Inflammatory macrophage treated with lipopolysaccharide for 1 hour (primary cell): Measurements from ENCODE around the gene DUSP10.

Experiments used
- DNase-seq, 2 donors: peaks; one replicate each; pipeline ENCODE4 v3.0.0-alpha.2; 2020 to 2022

The DUSP10 gene

DNA sequence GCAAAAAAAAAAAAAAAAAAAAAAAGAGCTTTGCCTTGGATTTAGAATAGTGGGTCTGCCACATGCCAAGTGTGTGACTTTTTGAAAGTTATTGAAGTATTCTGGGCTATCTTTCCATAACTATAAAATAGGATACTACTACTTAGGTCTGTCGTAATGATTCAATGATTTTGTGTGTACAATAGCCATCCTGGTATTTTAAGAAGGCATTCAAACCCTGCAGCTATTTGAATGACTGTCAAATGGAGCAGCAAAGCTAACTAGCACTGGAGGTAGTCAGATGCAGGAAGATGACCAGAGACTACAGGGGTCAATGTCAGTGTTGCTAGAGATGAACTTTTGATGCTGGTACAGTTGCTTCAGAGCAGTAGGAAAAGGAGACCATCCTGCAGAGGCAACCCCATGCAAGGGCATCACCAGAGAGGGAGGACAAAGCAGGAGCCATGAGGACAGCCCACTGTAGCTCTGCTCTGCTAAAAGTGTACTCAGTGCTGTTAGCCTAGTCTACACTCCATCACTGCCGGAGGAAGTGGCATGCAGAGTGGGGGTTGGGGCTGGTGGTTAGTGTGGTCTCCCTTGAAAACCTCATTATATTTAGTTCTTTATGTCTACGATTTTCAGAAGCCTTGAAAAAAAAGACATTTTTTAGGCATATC is 29.0 kb downstream of the DUSP10 start:
- no peak for DNase-seq

GRCh38 chr1:221712198-221712684 is 29.6 kb downstream of the DUSP10 start:
- DNase-seq = peak; percentile 70 to 90

- no peak for DNase-seq
Observed at GRCh38 chr1:221711656-221712055, 30.2 kb downstream of the DUSP10 start.

DNA sequence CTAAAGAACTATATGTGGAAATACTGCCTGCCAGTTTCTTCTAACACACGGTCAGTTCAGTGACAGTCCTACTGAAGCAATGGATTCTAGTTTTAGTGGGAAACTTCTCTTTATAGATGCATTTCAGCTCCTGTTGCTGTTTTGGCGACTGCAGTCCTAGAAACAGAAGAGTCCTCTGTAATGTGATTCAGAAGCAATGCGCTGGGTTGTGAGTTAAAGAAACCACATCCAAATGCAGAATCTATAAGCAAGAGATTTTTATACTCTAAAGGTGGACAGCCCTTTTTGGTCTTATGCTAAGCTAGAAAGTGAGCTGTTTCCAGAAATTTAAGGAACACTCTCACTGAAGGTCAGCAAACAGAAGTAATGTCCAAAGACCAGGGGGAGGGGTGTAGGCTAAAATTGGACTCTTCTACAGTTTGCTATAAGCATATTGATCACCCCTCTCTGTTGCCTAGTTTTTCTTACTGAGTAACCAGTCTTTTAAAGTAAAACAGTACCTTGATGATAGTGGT is 30.8 kb downstream of the DUSP10 start:
- no peak for DNase-seq

DNA sequence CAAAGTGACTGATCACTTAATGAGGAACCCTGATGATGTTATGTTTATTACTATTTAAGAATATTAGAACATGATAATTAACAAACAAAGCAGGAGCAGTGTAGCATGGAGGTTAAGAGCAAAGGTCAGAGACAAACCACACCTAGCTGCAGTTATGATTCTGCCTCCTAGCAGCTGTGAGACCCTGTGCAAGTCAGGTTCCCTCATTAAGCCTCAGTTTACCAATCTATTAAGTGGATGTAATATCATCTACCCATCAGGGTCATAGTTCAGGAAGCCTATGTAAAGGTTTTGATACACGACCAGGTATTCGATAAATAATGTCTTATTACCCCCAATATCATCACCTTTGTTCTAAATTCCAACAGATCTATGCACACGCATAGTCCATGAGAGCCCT is 32.0 kb downstream of the DUSP10 start:
- no peak for DNase-seq

- DNase-seq = peak; percentile 46 to 83
Observed at GRCh38 chr1:221708987-221709386, 32.9 kb downstream of the DUSP10 start.

- DNase-seq = peak; percentile 89 to 98
Observed at GRCh38 chr1:221708076-221708571, 33.8 kb downstream of the DUSP10 start.

DNA sequence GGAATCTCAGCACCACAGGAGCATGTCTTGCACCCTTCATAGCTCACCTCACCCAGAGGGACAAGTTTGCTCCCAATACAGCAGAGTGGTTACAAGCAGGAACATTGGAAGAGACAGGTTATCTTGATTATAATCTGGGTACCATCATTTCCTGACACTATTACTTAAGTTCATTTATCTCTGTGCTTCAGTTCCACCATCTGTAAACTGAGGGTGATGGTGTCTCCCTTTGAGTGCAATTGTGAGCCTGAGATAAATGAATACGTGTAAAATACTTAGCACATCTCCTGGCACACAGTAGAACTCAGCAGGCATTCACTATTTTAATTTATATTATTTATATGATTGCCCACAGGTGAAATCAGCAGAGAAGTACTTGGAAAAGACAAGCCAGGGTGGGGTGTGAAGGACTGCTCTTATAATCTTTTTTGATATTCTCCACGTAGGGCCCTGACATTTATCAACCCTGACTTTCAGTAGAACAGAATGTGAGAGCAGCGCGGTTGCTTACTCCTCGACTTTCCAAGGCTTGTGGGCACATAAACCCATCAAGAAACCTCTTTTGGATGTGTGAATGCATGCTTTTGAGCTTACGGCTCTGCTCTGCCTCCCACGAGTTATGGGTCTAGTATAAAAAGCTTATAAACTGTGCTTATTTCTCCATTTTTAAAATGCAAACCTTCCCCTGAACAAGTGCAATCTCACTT is 34.9 kb downstream of the DUSP10 start:
- no peak for DNase-seq

DNA sequence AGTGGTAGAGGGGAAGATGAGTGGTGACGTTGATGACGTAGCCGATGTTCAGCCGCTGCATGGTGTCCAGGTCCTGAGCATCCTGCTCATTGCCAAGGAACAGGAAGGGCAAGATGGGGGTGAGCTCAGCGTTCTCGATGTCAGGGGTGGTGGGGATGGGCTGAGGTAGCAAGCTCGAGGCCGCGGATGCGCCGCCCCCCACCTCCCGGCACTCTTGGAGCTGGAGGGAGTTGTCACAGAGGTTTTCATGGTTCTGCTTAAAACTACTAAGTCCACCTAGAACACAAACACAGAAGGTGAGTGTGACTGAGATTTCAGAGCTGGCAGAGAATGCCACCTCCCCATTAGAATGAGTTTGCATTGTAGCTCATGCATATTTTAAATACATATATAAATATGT is 35.7 kb downstream of the DUSP10 start:
- no peak for DNase-seq

GRCh38 chr1:221704306-221704705 is 37.6 kb downstream of the DUSP10 start:
- DNase-seq = peak; percentile 65 to 91

DNA sequence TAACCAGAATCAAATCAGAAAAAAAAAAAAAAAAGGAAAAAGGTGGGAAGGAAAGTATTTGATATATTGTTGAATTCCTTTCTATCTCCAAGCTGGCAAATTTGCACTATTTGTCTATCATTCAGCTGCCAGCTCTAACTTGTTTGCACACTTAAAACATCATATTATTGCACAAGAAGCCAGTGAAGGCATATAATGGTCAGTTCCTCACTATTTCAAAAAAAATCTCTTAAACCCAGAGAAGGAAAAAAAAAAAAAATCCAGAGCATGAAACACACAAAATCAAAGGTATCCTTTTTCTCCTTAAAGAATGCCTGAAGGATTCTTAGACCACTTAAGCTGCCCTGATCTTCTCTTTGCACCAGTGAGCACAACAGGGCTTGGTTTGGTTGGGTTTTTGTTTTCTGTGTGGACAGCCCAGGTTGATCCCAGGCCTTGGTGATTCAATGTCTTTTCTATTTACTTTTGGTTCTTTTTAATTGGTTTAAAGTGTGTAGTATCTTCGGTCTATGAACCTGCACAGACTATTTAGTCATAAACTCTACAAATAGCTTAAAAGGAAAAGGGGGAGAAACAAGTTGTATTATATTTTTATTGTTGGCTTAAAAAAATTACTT is 40.2 kb downstream of the DUSP10 start:
- no peak for DNase-seq

GRCh38 chr1:221700948-221701347 is 40.9 kb downstream of the DUSP10 start:
- no peak for DNase-seq

DNA sequence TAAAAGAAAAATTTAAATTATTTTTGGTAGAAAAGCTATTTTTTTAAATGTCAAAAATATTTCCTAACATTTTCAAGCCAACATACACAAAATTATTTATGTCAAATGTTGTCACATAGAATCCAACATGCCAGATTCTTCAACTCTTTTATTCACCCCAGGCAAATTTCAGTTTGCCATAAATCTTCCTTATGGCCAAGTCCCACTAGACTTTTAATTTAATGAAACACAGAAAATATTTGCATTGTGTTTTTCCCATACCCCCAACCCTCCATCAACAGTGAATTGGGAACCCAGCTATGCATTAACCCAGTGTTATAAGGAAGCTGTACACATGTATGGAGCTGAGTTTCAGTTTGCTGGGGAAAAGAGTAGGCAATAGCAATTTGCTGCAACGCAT is 41.4 kb downstream of the DUSP10 start:
- no peak for DNase-seq

GRCh38 chr1:221699978-221700519 is 41.8 kb downstream of the DUSP10 start:
- DNase-seq = no peak

- no peak for DNase-seq
Observed at GRCh38 chr1:221699577-221699976, 42.3 kb downstream of the DUSP10 start.

GRCh38 chr1:221698579-221699349 is 43.1 kb downstream of the DUSP10 start:
- peak; percentile 82 to 90 for DNase-seq

DNA sequence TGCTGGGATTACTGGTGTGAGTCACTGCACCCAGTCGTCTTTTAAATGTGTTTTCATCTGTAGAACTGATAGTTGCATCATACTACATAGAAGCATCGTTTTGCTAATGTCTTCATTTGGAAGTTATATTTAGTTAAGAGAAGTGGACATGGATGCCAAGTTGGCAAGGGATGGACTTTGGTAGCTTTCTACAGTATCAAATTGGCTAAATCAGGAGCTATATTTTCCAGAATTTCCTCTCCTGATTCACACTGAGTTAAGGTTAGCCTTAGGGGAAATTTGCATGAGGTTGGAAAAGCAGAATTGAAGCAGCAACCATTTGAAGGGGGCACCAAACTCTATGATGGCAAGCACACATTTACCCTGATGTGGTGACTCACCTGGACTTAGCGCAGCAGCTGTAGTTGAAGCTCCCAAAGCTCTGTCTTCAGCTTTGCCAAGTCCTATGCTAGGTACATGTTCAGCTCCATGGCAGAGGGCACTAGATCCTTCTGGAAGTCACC is 43.9 kb downstream of the DUSP10 start:
- peak in 1 of 2 donors; percentile 21 for DNase-seq

DNA sequence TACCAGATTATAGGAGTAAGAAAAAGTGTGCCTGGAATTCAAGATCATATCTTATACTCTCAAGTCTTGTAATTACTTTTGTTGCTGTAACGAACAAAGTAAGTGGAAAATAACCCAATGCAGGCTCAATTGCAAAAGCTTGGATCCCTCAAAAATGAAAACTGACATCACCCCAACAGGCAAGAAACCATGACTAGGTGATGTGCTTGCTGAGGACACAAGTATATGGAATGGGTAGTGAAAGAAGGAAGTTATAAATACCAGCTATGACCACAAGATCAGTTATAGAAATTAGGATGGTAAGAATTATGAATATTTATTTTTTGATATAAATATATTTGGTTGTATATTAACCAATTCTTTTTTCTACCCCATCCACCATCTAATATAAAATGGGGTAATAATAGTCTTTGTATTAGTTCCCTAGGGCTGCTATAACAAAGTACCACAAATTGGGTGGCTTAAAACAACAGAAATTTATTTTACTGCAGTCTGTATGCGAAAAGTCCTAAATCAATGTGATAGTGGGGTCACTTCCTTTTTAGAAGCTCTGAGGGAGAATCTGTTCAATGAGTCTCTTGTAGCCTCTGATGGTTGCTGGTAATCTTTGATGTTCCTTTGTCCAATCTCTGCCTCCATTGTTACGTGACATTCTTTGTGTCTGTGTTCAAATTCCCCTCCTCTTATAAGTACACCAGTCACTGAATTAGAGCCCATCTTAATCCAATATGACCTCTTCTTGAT is 45.0 kb downstream of the DUSP10 start:
- DNase-seq = peak in 1 of 2 donors; percentile 44

DNA sequence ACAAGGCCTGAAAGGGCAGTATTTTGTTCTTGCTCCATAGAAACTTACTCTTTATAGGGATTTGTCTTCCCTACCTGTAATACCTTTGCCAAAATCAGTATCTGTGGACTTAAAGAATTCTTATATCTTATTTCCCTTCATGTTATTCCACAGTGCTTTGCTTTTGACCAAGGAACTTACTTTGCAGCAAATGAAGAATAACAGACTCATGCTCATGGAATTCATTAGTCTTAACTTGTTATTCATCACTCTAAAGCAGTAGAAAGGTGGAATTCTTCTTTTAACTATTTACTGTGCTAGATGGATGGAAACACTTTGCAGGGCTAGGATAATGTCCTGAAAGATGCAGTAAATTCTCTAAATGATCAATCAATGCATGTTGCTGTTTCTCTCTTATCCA is 45.9 kb downstream of the DUSP10 start:
- DNase-seq = no peak

DNA sequence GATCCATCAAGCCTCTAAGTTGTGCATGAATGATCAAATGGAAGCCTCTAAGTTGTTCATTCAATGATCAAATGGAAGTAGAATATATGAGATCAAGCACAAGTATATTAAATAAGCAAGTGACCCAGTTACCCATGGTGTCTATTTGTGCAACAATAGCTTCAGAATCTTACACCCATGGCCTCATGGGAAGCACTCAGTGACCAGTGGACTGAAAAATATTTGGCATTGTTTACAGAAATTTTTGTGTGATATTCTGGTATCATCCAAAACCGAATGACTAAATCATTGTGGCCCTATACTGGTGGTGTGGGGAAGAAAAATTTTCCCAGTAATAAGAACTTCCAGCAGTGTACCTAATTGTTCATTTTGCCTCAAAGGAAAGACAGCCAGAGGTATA is 46.6 kb downstream of the DUSP10 start:
- no peak for DNase-seq

DNA sequence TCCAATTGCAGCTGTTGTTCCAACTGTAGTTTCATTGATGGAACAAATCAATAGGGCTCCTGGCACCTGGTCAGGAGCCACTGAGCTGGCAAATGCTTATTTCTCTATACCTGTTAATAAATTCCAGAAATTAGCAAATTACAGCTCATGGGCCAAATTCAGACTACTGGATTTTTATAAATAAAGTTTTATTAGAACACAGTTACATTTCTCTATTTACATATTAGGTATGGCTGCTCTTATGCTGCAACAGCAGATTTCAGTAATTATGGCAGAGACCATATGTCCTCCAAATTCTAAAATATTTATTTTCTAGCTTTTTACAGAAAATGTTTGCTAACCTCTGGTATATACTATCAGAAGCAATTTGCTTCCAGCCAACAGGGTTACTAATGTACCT is 47.8 kb downstream of the DUSP10 start:
- DNase-seq = no peak

DNA sequence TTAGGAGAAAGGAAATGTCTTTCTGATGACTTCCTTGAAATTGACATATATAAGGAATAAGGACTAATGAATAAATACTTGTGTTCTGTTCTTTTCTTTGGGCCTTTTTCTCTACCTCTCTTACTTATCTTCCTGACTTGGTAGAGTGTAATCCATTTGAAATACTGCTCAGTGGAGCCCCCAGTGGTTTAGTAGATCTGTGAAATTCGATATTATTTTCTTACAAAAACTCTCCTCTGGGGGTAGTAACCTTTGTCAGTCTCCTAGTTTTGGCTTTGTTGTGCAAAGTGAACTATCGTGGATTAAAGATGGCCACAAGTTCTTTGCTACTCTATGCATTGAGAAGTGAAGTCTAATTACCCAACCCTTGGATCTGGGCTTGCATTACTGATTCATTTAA is 48.8 kb downstream of the DUSP10 start:
- no peak for DNase-seq
